NCI-H748 treated with DMSO at 0.1 percent for 48 hours (cell line): ENCODE data around the gene MYO9A.
"Not testable (repeated sequence)": the region's sequence is repeated elsewhere in the genome, so short reads cannot be mapped to it uniquely, and the experiment has no call there.

Experiments used
- DNase-seq: peaks from one replicate; lab custom pipeline; 2025; lab: John Stamatoyannopoulos, UW

MYO9A gene

GRCh38 chr15:72140088-72140487 is 22.1 kb upstream of the MYO9A start:
- DNase-seq: no peak

GRCh38 chr15:72139667-72140066 is 21.7 kb upstream of the MYO9A start:
- no peak for DNase-seq

- peak; percentile 91 for DNase-seq
Measured at GRCh38 chr15:72136170-72137051, 18.5 kb upstream of the MYO9A start.

- DNase-seq: peak; percentile 91
Measured at GRCh38 chr15:72135719-72136118, 17.8 kb upstream of the MYO9A start.

- no peak for DNase-seq
Measured at GRCh38 chr15:72133211-72133610, 15.3 kb upstream of the MYO9A start.

GRCh38 chr15:72131922-72132321 is 14.0 kb upstream of the MYO9A start:
- DNase-seq: no peak

GRCh38 chr15:72130272-72130671 is 12.3 kb upstream of the MYO9A start:
- no peak for DNase-seq

- DNase-seq: no peak
Measured at GRCh38 chr15:72128359-72128758, 10.4 kb upstream of the MYO9A start.

- DNase-seq: no peak
Measured at GRCh38 chr15:72127724-72128322, 9.9 kb upstream of the MYO9A start.

GRCh38 chr15:72124218-72124617 is 6.3 kb upstream of the MYO9A start:
- no peak for DNase-seq

- DNase-seq: peak; percentile 64
Measured at GRCh38 chr15:72117486-72118016, 399 bp downstream of the MYO9A start.

- DNase-seq: no peak
Measured at GRCh38 chr15:72116731-72117485, 1.0 kb downstream of the MYO9A start.

GRCh38 chr15:72113347-72114031 is 4.5 kb downstream of the MYO9A start:
- DNase-seq: no peak

- DNase-seq: no peak
Measured at GRCh38 chr15:72112805-72113204, 5.1 kb downstream of the MYO9A start.

- DNase-seq: no peak
Measured at GRCh38 chr15:72112116-72112515, 5.8 kb downstream of the MYO9A start.

GRCh38 chr15:72110355-72110754 is 7.6 kb downstream of the MYO9A start:
- no peak for DNase-seq

GRCh38 chr15:72106068-72106467 is 11.9 kb downstream of the MYO9A start:
- no peak for DNase-seq

- no peak for DNase-seq
Measured at GRCh38 chr15:72105111-72105510, 12.8 kb downstream of the MYO9A start.

GRCh38 chr15:72100551-72100950 is 17.4 kb downstream of the MYO9A start:
- DNase-seq: not testable (repeated sequence)

- no peak for DNase-seq
Measured at GRCh38 chr15:72099155-72099554, 18.8 kb downstream of the MYO9A start.

GRCh38 chr15:72098040-72098439 is 19.9 kb downstream of the MYO9A start:
- no peak for DNase-seq

- DNase-seq: no peak
Measured at GRCh38 chr15:72096796-72097195, 21.2 kb downstream of the MYO9A start.
